Putamen (tissue), 1 donor: ENCODE measurements around the gene IFT122.
"Not testable (repeated sequence)": the region's sequence is repeated elsewhere in the genome, so short reads cannot be mapped to it uniquely, and the experiment has no call there.

Experiments
- DNase-seq: peaks from one replicate; pipeline ENCODE4 v3.0.0-alpha.2; 2016; ENCODE audit warnings: low spot score

The IFT122 gene

GRCh38 chr3:129495006-129495639, 55.1 kb downstream of the IFT122 start:
- DNase-seq: not testable (repeated sequence)

- not testable (repeated sequence) for DNase-seq
These were observed 57.9 kb downstream of the IFT122 start for GRCh38 chr3:129497876-129498275.

GRCh38 chr3:129498603-129499488, 58.8 kb downstream of the IFT122 start:
- DNase-seq: not testable (repeated sequence)

GRCh38 chr3:129499604-129500333, 59.7 kb downstream of the IFT122 start:
- not testable (repeated sequence) for DNase-seq

GRCh38 chr3:129500334-129500658, 60.3 kb downstream of the IFT122 start:
- DNase-seq: no peak

GRCh38 chr3:129501630-129502029, 61.6 kb downstream of the IFT122 start:
- DNase-seq: no peak

GRCh38 chr3:129502641-129503408, 62.8 kb downstream of the IFT122 start:
- no peak for DNase-seq

- no peak for DNase-seq
These were observed 63.7 kb downstream of the IFT122 start for GRCh38 chr3:129503471-129504291.

- DNase-seq: no peak
These were observed 64.6 kb downstream of the IFT122 start for GRCh38 chr3:129504471-129505100.

- no peak for DNase-seq
These were observed 65.3 kb downstream of the IFT122 start for GRCh38 chr3:129505341-129505740.

GRCh38 chr3:129506231-129506742, 66.3 kb downstream of the IFT122 start:
- no peak for DNase-seq

GRCh38 chr3:129507181-129507831, 67.3 kb downstream of the IFT122 start:
- DNase-seq: no peak

GRCh38 chr3:129512595-129512994, 72.6 kb downstream of the IFT122 start:
- DNase-seq: no peak

GRCh38 chr3:129513705-129514104, 73.7 kb downstream of the IFT122 start:
- no peak for DNase-seq

- no peak for DNase-seq
These were observed 74.1 kb downstream of the IFT122 start for GRCh38 chr3:129514110-129514509.

- DNase-seq: no peak
These were observed 74.5 kb downstream of the IFT122 start for GRCh38 chr3:129514563-129514962.

- not testable (repeated sequence) for DNase-seq
These were observed 75.2 kb downstream of the IFT122 start for GRCh38 chr3:129515108-129515820.

- DNase-seq: not testable (repeated sequence)
These were observed 75.9 kb downstream of the IFT122 start for GRCh38 chr3:129515821-129516432.

GRCh38 chr3:129517516-129517915, 77.5 kb downstream of the IFT122 start:
- DNase-seq: no peak
